ENCODE data around the gene NPR1.
"Not testable (repeated sequence)": the region's sequence is repeated elsewhere in the genome, so short reads cannot be mapped to it uniquely, and the experiment has no call there.

NPR1 gene

DNA sequence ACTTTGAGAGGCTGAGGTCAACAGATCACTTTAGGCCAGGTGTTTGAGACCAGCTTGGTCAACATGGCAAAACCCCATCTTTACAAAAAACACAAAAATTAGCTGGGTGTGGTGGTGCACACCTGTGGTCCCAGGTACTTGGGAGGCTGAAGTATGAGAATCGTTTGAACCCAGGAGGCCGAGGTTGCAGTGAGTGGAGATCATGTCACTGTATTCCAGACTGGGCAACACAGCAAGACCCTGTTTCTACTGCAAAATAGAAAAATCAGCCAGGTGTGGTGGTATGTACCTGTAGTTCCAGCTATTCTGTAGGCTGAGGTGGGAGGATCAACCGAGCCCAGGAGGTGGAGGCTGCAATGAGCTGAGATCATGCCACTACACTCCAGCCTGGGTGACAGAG is 45.2 kb downstream of the NPR1 start:
- Histone ChIP-seq H3K27ac (ENCODE audit: low read length) (no peak overlapping the region), H3K4me2 (ENCODE audit: low read depth, low read length) (no peak overlapping the region), H3K9ac (ENCODE audit: low read length) (no peak overlapping the region), H2AFZ (ENCODE audit: low read length) (no peak overlapping the region), H3K4me1 (ENCODE audit: low read length) (no peaks in the 10 kb centered on the region), H3K27me3 (replicated peaks; ENCODE audit: insufficient read depth, low read length) (no peaks in the 10 kb centered on the region), H3K9me3 (replicated peaks; ENCODE audit: insufficient read depth, low read length) (no peaks in the 10 kb centered on the region), H3K4me3 (ENCODE audit: low read length) (no peak overlapping the region), H4K20me1 (ENCODE audit: insufficient read depth, low read length) (no peaks in the 10 kb centered on the region), H3K36me3 (replicated peaks; ENCODE audit: insufficient read depth, low read length) (no peaks in the 10 kb centered on the region), H3K9me2 (replicated peaks; ENCODE audit: insufficient read depth, low read length) (no peaks in the 10 kb centered on the region), H3K79me2 (ENCODE audit: low read length) (peaks cover 7% of the 10 kb centered on the region), H3F3A (ENCODE audit: insufficient read depth, low read length) (no peaks in the 10 kb centered on the region)
- TF ChIP-seq EZH2 (optimal IDR thresholded peaks at IDR 0.05; ENCODE audit: low read depth, low read length) = no peak
- no peak for TF ChIP-seq EZH2phosphoT487 (IDR thresholded peaks at IDR 0.05; ENCODE audit: low read length)
- TF ChIP-seq, protein P1, sequence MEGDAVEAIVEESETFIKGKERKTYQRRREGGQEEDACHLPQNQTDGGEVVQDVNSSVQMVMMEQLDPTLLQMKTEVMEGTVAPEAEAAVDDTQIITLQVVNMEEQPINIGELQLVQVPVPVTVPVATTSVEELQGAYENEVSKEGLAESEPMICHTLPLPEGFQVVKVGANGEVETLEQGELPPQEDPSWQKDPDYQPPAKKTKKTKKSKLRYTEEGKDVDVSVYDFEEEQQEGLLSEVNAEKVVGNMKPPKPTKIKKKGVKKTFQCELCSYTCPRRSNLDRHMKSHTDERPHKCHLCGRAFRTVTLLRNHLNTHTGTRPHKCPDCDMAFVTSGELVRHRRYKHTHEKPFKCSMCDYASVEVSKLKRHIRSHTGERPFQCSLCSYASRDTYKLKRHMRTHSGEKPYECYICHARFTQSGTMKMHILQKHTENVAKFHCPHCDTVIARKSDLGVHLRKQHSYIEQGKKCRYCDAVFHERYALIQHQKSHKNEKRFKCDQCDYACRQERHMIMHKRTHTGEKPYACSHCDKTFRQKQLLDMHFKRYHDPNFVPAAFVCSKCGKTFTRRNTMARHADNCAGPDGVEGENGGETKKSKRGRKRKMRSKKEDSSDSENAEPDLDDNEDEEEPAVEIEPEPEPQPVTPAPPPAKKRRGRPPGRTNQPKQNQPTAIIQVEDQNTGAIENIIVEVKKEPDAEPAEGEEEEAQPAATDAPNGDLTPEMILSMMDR (IDR thresholded peaks at IDR 0.05; ENCODE audit: low read length) = no peak
- no peak for DNase-seq

DNA sequence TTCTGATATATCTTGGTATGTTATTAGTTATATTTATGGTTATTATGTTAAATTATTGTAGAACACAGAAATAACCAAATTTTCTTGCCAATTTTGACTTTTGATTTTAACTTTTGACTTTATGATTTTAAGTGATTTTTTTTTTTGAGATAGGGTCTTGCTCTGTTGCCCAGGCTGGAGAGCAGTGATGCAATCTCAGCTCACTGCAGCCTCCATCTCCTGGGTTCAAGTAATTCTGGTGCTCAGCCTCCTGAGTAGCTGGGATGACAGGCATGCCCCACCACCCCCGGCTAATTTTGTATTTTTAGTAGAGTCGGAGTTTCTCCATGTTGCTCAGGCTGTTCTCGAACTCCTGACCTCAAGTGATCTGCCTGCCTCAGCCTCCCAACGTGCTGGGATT is 46.1 kb downstream of the NPR1 start:
- not testable (repeated sequence) for H3F3A ChIP-seq (ENCODE audit: insufficient read depth, low read length); H3K27me3 ChIP-seq (replicated peaks; ENCODE audit: insufficient read depth, low read length); H2AFZ ChIP-seq (ENCODE audit: low read length); H3K27ac ChIP-seq (ENCODE audit: low read length); H4K20me1 ChIP-seq (ENCODE audit: insufficient read depth, low read length); H3K9ac ChIP-seq (ENCODE audit: low read length); H3K36me3 ChIP-seq (replicated peaks; ENCODE audit: insufficient read depth, low read length); H3K4me2 ChIP-seq (ENCODE audit: low read depth, low read length); H3K4me1 ChIP-seq (ENCODE audit: low read length); H3K9me2 ChIP-seq (replicated peaks; ENCODE audit: insufficient read depth, low read length); H3K9me3 ChIP-seq (replicated peaks; ENCODE audit: insufficient read depth, low read length); DNase-seq; H3K4me3 ChIP-seq (ENCODE audit: low read length)
- peaks cover 14% of the 10 kb centered on the region for H3K79me2 ChIP-seq (ENCODE audit: low read length)

DNA sequence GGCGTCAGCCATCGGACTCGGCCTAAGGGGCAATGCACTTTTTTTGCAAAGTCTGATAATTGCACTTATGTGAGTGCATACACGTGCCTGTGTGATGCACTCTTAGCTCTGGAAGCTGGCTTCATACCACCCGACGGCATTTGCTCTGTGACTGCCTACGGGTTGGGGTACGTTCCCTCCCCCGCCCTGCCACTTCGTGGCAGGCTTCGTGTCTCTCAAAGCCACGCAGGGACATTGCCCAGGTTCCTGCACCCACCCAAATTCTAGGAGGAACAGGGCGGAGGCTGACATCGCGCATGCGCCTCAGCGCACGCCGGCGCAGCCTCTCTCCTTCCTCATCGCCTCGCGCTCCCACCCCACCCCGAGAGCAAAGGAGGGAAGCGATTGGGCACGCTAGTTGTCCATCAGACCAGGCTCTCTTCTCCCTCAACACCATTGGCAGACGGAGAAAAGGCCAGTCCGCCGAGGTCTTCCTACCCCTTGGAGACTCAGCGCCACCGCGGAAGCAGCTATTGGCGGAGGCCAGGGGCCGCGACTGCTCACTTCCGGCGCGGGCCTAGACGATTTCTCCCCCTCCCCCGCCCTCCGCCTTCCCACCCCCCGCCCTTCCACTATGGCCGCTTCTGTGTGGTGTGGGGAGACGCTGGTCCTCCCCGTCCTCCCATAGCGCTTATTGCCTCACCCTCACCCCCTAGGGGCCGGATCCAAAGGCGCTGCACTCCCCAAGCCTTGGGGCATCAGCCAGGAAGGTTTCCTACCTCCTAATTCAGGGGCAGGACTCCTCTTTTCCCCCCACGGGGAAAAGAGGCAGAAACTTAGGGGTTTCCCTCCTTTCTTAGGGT is 49.2 kb downstream of the NPR1 start, which contains the start of gene INTS3:
TSS of gene INTS3 (plus strand) at position 588 of the 842 bp plus-strand sequence. CDS start 585 bp downstream, outside the sequence.
- no peaks in the 10 kb centered on the region for H4K20me1 ChIP-seq (ENCODE audit: insufficient read depth, low read length)
- H2AFZ ChIP-seq (ENCODE audit: low read length) = peak within 1 kb of the TSS; percentile 98
- H3K27me3 ChIP-seq (replicated peaks; ENCODE audit: insufficient read depth, low read length) = no peaks in the 10 kb centered on the region
- H3K4me2 ChIP-seq (ENCODE audit: low read depth, low read length) = peak within 1 kb of the TSS; percentile 99
- H3K79me2 ChIP-seq (ENCODE audit: low read length) = peaks cover 14% of the 10 kb centered on the region
- peak within 1 kb of the TSS; percentile 93 for H3K9ac ChIP-seq (ENCODE audit: low read length)
- H3K27ac ChIP-seq (ENCODE audit: low read length) = peak within 1 kb of the TSS; percentile 61; the same call in 1 of the 2 replicates
- peak; percentile 100 for DNase-seq
- H3K36me3 ChIP-seq (replicated peaks; ENCODE audit: insufficient read depth, low read length) = no peaks in the 10 kb centered on the region
- H3K9me2 ChIP-seq (replicated peaks; ENCODE audit: insufficient read depth, low read length) = no peaks in the 10 kb centered on the region
- TF ChIP-seq EZH2phosphoT487 (IDR thresholded peaks at IDR 0.05; ENCODE audit: low read length) (no peak), EZH2 (optimal IDR thresholded peaks at IDR 0.05; ENCODE audit: low read depth, low read length) (no peak)
- TF ChIP-seq, protein P1 (IDR thresholded peaks at IDR 0.05; ENCODE audit: low read length) = peak; percentile 30
- peaks cover 5% of the 10 kb centered on the region; the same call in 1 of the 2 replicates for H3K4me1 ChIP-seq (ENCODE audit: low read length)
- H3K4me3 ChIP-seq (ENCODE audit: low read length) = peak within 1 kb of the TSS; percentile 90
- H3F3A ChIP-seq (ENCODE audit: insufficient read depth, low read length) = peaks cover 5% of the 10 kb centered on the region; the same call in 1 of the 2 replicates
- H3K9me3 ChIP-seq (replicated peaks; ENCODE audit: insufficient read depth, low read length) = no peaks in the 10 kb centered on the region

All from MM.1S (cell line).